Natural killer cell (primary cell): ENCODE results near the gene MYO5C. TPM values are rescaled to one million over a fixed set of nuclear protein-coding genes. Genes with fewer than 3 reads are reported as not detected.
"Not testable (repeated sequence)": the region's sequence is repeated elsewhere in the genome, so short reads cannot be mapped to it uniquely, and the experiment has no call there.

Experiments used
- ATAC-seq, 3 donors: fragments of 150-1000 bp in 2 of 3; fragments of 200-7000 bp in 1 of 3; cut with Tn5 transposase; 1 replicate in 1 of 3; 2 replicates in 2 of 3; pipeline ENCODE4 v1.10.0; 2021; ENCODE audit warnings: mild to moderate bottlenecking in 2 of 3, moderate library complexity in 2 of 3
- DNase-seq, 2 donors: peaks; one replicate each; pipeline versions ENCODE4 v3.0.0 to v3.0.0-alpha.2; 2013 to 2021; ENCODE audit warnings: mixed read lengths in 1 of 2
- H3K27ac ChIP-seq: one replicate; pipeline ENCODE4 v1.5.1; 2013; ENCODE audit warnings: mild to moderate bottlenecking, low read length
- H3K27me3 ChIP-seq: one replicate; pipeline ENCODE4 v1.6.1; 2013; ENCODE audit warnings: low read length; ENCODE audit not compliant: control insufficient read depth, insufficient read depth
- H3K36me3 ChIP-seq: one replicate; pipeline ENCODE4 v1.6.1; 2013; ENCODE audit warnings: low read length; ENCODE audit not compliant: control insufficient read depth, insufficient read depth
- H3K4me1 ChIP-seq: one replicate; pipeline ENCODE4 v1.6.1; 2013; ENCODE audit warnings: low read length; ENCODE audit not compliant: control insufficient read depth, insufficient read depth
- H3K4me3 ChIP-seq: one replicate; pipeline ENCODE4 v1.5.1; 2013; ENCODE audit warnings: low read length
- H3K9me3 ChIP-seq: one replicate; pipeline ENCODE4 v1.6.1; 2013; ENCODE audit warnings: low read length; ENCODE audit not compliant: control insufficient read depth, insufficient read depth
- H3K27ac Mint-ChIP-seq, 2 donors: one replicate each; pipeline ENCODE4 v1.8.0; 2022; ENCODE audit warnings: mild to moderate bottlenecking in 2 of 2, mixed read lengths in 2 of 2, moderate library complexity in 1 of 2
- H3K27me3 Mint-ChIP-seq, 2 donors: one replicate each; pipeline ENCODE4 v1.8.0; 2022; ENCODE audit warnings: low read depth in 2 of 2, mixed read lengths in 2 of 2
- H3K36me3 Mint-ChIP-seq: one replicate; pipeline ENCODE4 v1.8.0; 2022; ENCODE audit warnings: mixed read lengths
- H3K4me1 Mint-ChIP-seq, 2 donors: one replicate each; pipeline ENCODE4 v1.8.0; 2022; ENCODE audit warnings: mixed read lengths in 2 of 2
- H3K4me3 Mint-ChIP-seq: one replicate; pipeline ENCODE4 v1.8.0; 2022; ENCODE audit warnings: mild to moderate bottlenecking, moderate library complexity, mixed read lengths
- H3K9me3 Mint-ChIP-seq, 2 donors: one replicate each; pipeline ENCODE4 v1.8.0; 2022; ENCODE audit warnings: mixed read lengths in 2 of 2
- WGBS: methylation state at CpG from one replicate; pipeline ENCODE4 v1.1.7; 2013; ENCODE audit warnings: missing lambda C conversion rate; ENCODE audit not compliant: insufficient coverage; 5-methylcytosine and 5-hydroxymethylcytosine counted together
- intact Hi-C: fragments of 100-400 bp; cut with micrococcal nuclease; formaldehyde crosslinking; loops from one replicate; pipeline ENCODE4 v1.14.2; 2022
- total RNA-seq, 4 donors: library from RNA; stranded (reverse); fragments of 120-200 nt in 1 of 4; gene quantifications; one replicate each; pipeline versions ENCODE4 v1.2.3 to v1.2.4, GENCODE V29; 2013 to 2022
- TF ChIP-seq, protein P1 (sequence below): fragments of 200-600 bp; IDR thresholded peaks from one replicate; pipeline ENCODE4 v1.8.0; 2022; ENCODE audit warnings: antibody characterized with exemption

The MYO5C gene
- total RNA-seq, 3 donors from 2014 or later (not counting 1 experiment from before 2014, with no cell fraction given), result 0.45 to 0.82 (median 0.60) TPM

DNA sequence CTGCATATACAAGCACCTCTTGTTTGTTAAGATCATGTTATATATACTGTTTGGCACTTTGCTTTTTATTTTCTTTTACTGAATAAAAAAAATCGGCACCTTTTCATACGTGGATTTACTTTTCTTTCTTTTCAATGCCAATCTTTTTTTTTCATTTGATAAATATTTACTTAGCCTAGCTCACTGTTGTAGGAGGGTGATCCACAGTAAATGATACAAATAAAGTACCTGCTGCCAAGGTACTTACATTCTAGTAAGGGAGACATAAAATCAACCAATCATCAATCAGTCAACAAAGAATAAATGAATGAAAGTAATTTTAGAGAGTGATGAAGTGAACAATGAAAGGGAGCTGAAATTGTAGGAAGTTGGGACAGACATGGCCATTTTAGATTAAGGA is 122.7 kb downstream of the MYO5C start:
- intact Hi-C loops, result no loop called here
- H3K27ac ChIP-seq, result no peak overlapping the region
- peaks cover 7 to 16% of the 10 kb centered on the region in 2 donors for H3K4me1 Mint-ChIP-seq
- DNase-seq, result no peak
- no peaks in the 10 kb centered on the region for H3K9me3 ChIP-seq
- no peaks in the 10 kb centered on the region for H3K36me3 ChIP-seq
- WGBS, result no CpG with 5 or more reads among the region's 2 CpGs
- no peaks in the 10 kb centered on the region for H3K9me3 Mint-ChIP-seq
- no peaks in the 10 kb centered on the region for H3K36me3 Mint-ChIP-seq
- no peaks in the 10 kb centered on the region for H3K27me3 ChIP-seq
- H3K4me3 Mint-ChIP-seq, result no peak overlapping the region
- no peaks in the 10 kb centered on the region for H3K4me1 ChIP-seq
- H3K4me3 ChIP-seq, result no peak overlapping the region
- TF ChIP-seq, protein P1, sequence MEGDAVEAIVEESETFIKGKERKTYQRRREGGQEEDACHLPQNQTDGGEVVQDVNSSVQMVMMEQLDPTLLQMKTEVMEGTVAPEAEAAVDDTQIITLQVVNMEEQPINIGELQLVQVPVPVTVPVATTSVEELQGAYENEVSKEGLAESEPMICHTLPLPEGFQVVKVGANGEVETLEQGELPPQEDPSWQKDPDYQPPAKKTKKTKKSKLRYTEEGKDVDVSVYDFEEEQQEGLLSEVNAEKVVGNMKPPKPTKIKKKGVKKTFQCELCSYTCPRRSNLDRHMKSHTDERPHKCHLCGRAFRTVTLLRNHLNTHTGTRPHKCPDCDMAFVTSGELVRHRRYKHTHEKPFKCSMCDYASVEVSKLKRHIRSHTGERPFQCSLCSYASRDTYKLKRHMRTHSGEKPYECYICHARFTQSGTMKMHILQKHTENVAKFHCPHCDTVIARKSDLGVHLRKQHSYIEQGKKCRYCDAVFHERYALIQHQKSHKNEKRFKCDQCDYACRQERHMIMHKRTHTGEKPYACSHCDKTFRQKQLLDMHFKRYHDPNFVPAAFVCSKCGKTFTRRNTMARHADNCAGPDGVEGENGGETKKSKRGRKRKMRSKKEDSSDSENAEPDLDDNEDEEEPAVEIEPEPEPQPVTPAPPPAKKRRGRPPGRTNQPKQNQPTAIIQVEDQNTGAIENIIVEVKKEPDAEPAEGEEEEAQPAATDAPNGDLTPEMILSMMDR, result no peak
- no peak for ATAC-seq
- H3K27ac Mint-ChIP-seq, result no peak overlapping the region
- H3K27me3 Mint-ChIP-seq, result no peaks in the 10 kb centered on the region

- DNase-seq (no peak), ATAC-seq (no peak)
- Histone ChIP-seq H3K27me3 (no peaks in the 10 kb centered on the region), H3K4me3 (no peak overlapping the region), H3K9me3 (no peaks in the 10 kb centered on the region), H3K4me1 (no peaks in the 10 kb centered on the region), H3K27ac (no peak overlapping the region), H3K36me3 (no peaks in the 10 kb centered on the region)
- Mint-ChIP-seq H3K9me3 (no peaks in the 10 kb centered on the region), H3K4me1 (peaks cover 7 to 17% of the 10 kb centered on the region in 2 donors), H3K27ac (no peak overlapping the region), H3K36me3 (no peaks in the 10 kb centered on the region), H3K4me3 (no peak overlapping the region), H3K27me3 (no peaks in the 10 kb centered on the region)
- 33% methylated on average over 1 of the region's 1 CpG for WGBS
- intact Hi-C loops, result no loop called here
- TF ChIP-seq, protein P1, result no peak
Measured at GRCh38 chr15:52171807-52172206, 123.8 kb downstream of the MYO5C start.

DNA sequence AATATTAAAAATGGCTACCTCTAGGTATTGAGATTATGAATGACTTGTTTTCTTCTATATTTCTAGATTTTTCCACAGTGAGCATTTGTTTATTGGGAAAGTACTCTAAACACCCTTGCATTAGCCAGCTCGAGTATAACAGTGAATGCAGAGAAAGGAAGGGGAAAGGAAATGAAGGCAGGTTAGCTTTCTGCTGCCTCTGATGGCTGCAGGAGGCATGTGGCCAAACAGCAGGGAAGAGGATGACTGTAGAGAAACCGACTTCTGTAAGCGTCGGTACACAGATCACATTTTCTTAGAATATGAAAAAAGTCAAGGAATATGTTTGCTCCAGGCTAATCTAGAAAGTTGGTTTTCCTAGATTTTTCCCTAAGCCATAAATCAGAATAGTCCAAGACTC is 124.2 kb downstream of the MYO5C start:
- no peaks in the 10 kb centered on the region for H3K27me3 Mint-ChIP-seq
- H3K9me3 Mint-ChIP-seq, result no peaks in the 10 kb centered on the region
- intact Hi-C loops, result no loop called here
- no peaks in the 10 kb centered on the region for H3K36me3 ChIP-seq
- H3K27me3 ChIP-seq, result no peaks in the 10 kb centered on the region
- no peaks in the 10 kb centered on the region for H3K36me3 Mint-ChIP-seq
- TF ChIP-seq, protein P1, result no peak
- H3K27ac ChIP-seq, result no peak overlapping the region
- 0% methylated on average over 2 of the region's 4 CpGs for WGBS
- DNase-seq (peak in 1 of 2 donors; percentile 52), ATAC-seq (peak in 1 of 3 donors; percentile 45)
- no peaks in the 10 kb centered on the region for H3K9me3 ChIP-seq
- peaks cover 7 to 17% of the 10 kb centered on the region in 2 donors for H3K4me1 Mint-ChIP-seq
- no peak overlapping the region for H3K4me3 Mint-ChIP-seq
- H3K4me1 ChIP-seq, result no peaks in the 10 kb centered on the region
- no peak overlapping the region for H3K4me3 ChIP-seq
- H3K27ac Mint-ChIP-seq, result no peak overlapping the region

DNA sequence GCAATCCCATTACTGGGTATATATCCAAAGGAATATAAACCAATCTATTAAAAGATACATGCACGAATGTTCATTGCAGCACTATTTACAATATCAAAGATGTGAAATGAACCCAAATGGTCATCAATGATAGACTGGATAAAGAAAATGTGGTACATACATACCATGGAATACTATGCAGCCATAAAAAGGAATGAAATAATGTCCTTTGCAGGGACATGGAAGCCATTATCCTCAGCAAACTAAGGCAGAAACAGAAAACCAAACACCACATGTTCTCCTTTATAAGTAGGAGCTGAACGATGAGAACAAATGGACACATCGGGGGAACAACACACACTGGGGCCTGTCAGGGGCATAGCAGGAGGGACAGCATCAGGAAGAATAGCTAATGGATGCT is 125.4 kb downstream of the MYO5C start:
- H3K27ac ChIP-seq, H3K27me3 Mint-ChIP-seq, H3K4me3 ChIP-seq, H3K4me3 Mint-ChIP-seq, intact Hi-C loops, H3K9me3 ChIP-seq, H3K36me3 ChIP-seq, H3K27ac Mint-ChIP-seq, H3K36me3 Mint-ChIP-seq, ATAC-seq, H3K27me3 ChIP-seq, DNase-seq, H3K4me1 ChIP-seq, H3K9me3 Mint-ChIP-seq: not testable (repeated sequence)
- 100% methylated on average over 2 of the region's 3 CpGs for WGBS
- H3K4me1 Mint-ChIP-seq, result peaks cover 7 to 22% of the 10 kb centered on the region in 2 donors

DNA sequence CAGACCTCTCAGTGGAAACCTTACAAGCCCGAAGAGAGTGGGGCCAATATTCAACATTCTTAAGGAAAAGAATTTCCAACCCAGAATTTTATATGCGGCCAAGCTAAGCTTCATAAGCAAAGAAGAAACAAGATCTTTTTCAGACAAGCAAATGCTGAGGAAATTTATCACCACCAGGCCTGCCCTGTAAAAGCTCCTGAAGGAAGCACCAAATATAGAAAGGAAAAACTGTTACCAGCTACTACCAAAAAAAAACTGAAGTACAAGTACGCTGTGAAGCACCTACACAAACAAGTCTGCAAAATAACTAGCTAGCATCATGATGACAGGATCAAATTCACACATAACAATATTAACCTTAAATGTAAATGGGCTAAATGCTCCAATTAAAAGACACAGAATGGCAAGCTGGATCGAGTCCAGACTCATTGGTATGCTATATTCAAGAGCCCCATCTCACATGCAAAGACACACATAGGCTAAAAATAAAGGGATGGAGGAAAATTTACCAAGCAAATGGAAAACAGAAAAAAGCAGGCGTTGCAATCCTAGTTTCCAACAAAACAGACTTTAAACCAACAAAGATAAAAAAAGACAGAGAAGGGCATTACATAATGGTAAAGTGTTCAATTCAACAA is 130.0 kb downstream of the MYO5C start:
- ATAC-seq, intact Hi-C loops: not testable (repeated sequence)

More for the DNA sequence above, 130.0 kb downstream of the MYO5C start:
- not testable (repeated sequence) for H3K27me3 Mint-ChIP-seq, H3K9me3 ChIP-seq, H3K36me3 ChIP-seq, H3K4me1 ChIP-seq, H3K4me3 Mint-ChIP-seq, H3K9me3 Mint-ChIP-seq, DNase-seq, H3K27ac ChIP-seq, H3K4me3 ChIP-seq, H3K27ac Mint-ChIP-seq, H3K36me3 Mint-ChIP-seq, H3K27me3 ChIP-seq
- H3K4me1 Mint-ChIP-seq, result peaks cover 14 to 26% of the 10 kb centered on the region in 2 donors
- 93% methylated on average over 3 of the region's 5 CpGs for WGBS
